Measurements from ENCODE around the gene TCF7L2. TPM values are rescaled to one million over a fixed set of nuclear protein-coding genes. Genes with fewer than 3 reads are reported as not detected.
A peak's percentile ranks its signal among the peaks of the same experiment; 100 is the strongest.

Gene TCF7L2
- total RNA-seq, 1 donor from 2014 or later = 109 TPM

- no peaks in the 10 kb centered on the region for H3K9me3 Mint-ChIP-seq (ENCODE audit: low read depth)
- H3K36me3 Mint-ChIP-seq (ENCODE audit: insufficient read depth) = peaks cover 12% of the 10 kb centered on the region
- H3K27ac Mint-ChIP-seq = peak overlapping the region; percentile 86
- no peaks in the 10 kb centered on the region for H3K27me3 Mint-ChIP-seq
- no peak overlapping the region for H3K4me3 Mint-ChIP-seq (ENCODE audit: low read depth)
- TF ChIP-seq CTCF (IDR thresholded peaks at IDR 0.05; ENCODE audit: unreplicated experiment) = no peak
- peaks cover 36% of the 10 kb centered on the region for H3K4me1 Mint-ChIP-seq (ENCODE audit: low read depth)
- no peak for DNase-seq (ENCODE audit: low spot score, unreplicated experiment)
Observed at GRCh38 chr10:113027230-113027573, 77.2 kb downstream of the TCF7L2 start.

- Mint-ChIP-seq H3K27me3 (no peaks in the 10 kb centered on the region), H3K4me3 (ENCODE audit: low read depth) (no peak overlapping the region), H3K36me3 (ENCODE audit: insufficient read depth) (peaks cover 12% of the 10 kb centered on the region), H3K4me1 (ENCODE audit: low read depth) (peaks cover 36% of the 10 kb centered on the region), H3K27ac (peak overlapping the region; percentile 67), H3K9me3 (ENCODE audit: low read depth) (no peaks in the 10 kb centered on the region)
- DNase-seq (ENCODE audit: low spot score, unreplicated experiment) = no peak
- TF ChIP-seq CTCF (IDR thresholded peaks at IDR 0.05; ENCODE audit: unreplicated experiment) = no peak
Observed at GRCh38 chr10:113027574-113028455, 77.8 kb downstream of the TCF7L2 start.

- no peaks in the 10 kb centered on the region for H3K9me3 Mint-ChIP-seq (ENCODE audit: low read depth)
- H3K4me1 Mint-ChIP-seq (ENCODE audit: low read depth) = peaks cover 36% of the 10 kb centered on the region
- no peak overlapping the region for H3K27ac Mint-ChIP-seq
- H3K27me3 Mint-ChIP-seq = no peaks in the 10 kb centered on the region
- TF ChIP-seq CTCF (IDR thresholded peaks at IDR 0.05; ENCODE audit: unreplicated experiment) = no peak
- H3K4me3 Mint-ChIP-seq (ENCODE audit: low read depth) = no peak overlapping the region
- no peak for DNase-seq (ENCODE audit: low spot score, unreplicated experiment)
- peaks cover 10% of the 10 kb centered on the region for H3K36me3 Mint-ChIP-seq (ENCODE audit: insufficient read depth)
Observed at GRCh38 chr10:113028456-113029440, 78.7 kb downstream of the TCF7L2 start.

GRCh38 chr10:113030453-113030852, 80.4 kb downstream of the TCF7L2 start:
- DNase-seq (ENCODE audit: low spot score, unreplicated experiment) = no peak
- no peaks in the 10 kb centered on the region for H3K27me3 Mint-ChIP-seq
- H3K4me1 Mint-ChIP-seq (ENCODE audit: low read depth) = peaks cover 44% of the 10 kb centered on the region
- H3K27ac Mint-ChIP-seq = peak overlapping the region; percentile 31
- H3K9me3 Mint-ChIP-seq (ENCODE audit: low read depth) = no peaks in the 10 kb centered on the region
- no peak overlapping the region for H3K4me3 Mint-ChIP-seq (ENCODE audit: low read depth)
- TF ChIP-seq CTCF (IDR thresholded peaks at IDR 0.05; ENCODE audit: unreplicated experiment) = no peak
- H3K36me3 Mint-ChIP-seq (ENCODE audit: insufficient read depth) = peaks cover 10% of the 10 kb centered on the region

- H3K27ac Mint-ChIP-seq = no peak overlapping the region
- no peak for TF ChIP-seq CTCF (IDR thresholded peaks at IDR 0.05; ENCODE audit: unreplicated experiment)
- H3K4me3 Mint-ChIP-seq (ENCODE audit: low read depth) = no peak overlapping the region
- DNase-seq (ENCODE audit: low spot score, unreplicated experiment) = no peak
- no peaks in the 10 kb centered on the region for H3K9me3 Mint-ChIP-seq (ENCODE audit: low read depth)
- H3K27me3 Mint-ChIP-seq = no peaks in the 10 kb centered on the region
- peaks cover 48% of the 10 kb centered on the region for H3K4me1 Mint-ChIP-seq (ENCODE audit: low read depth)
- H3K36me3 Mint-ChIP-seq (ENCODE audit: insufficient read depth) = peaks cover 10% of the 10 kb centered on the region
Observed at GRCh38 chr10:113031147-113031546, 81.1 kb downstream of the TCF7L2 start.
